ENCODE measurements around the gene PRRT4. TPM values are rescaled to one million over a fixed set of nuclear protein-coding genes. Genes with fewer than 3 reads are reported as not detected.

PRRT4 gene
- total RNA-seq, 1 experiment from 2014 or later: 0.24 TPM

DNA sequence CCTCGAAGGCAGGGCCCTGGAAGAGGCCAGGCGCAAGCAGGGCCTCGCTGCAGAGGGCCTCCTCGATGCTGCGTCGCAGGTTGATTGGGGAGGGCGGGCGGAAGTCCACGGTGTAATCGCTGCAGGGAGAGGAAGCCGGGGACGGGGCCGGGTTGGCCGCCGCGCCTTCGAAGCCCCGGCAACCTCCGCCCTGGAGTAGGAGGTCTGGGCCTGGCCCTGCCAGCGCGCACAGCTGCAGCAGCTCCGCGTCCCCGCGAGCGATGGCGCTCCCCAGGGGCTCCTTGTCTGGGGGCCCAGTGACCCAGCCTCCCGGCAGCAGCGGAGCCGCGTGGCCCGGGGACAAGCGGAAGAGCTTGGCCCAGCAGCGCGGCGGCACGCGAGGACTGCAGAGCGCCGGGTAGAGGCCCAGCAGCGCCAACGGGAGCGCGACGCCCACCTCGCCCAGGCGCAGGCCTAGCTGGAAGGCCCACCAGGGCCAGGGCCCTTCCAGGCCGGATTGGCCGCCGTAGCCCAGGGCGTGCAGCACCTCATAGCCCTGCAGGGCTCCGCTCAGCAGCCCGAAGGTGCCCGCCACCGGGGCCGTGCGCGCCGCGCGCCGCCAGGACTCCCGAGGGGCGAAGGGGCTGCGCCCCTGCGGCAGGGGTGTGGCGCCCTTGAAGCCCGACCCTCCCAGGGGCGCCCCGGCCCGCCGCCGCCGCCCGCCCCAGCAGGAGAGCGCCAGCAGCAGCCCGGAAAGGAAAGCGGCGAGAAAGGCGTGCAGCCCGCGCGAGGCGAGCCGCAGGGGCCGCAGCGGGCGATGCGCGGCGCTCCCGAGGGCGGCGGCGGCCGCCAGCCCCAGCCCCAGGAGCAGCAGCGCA is 10.0 kb downstream of the PRRT4 start:
- H3K36me3 Mint-ChIP-seq (ENCODE audit: insufficient read depth in 1 of 3, low read depth in 3 of 3): no peaks in the 10 kb centered on the region
- H3K23ac ChIP-seq (ENCODE audit: insufficient read length, low read depth, low read length): no peak overlapping the region
- no peaks in the 10 kb centered on the region for H3K9me3 Mint-ChIP-seq
- peaks cover 3% of the 10 kb centered on the region for H3K23me2 ChIP-seq (ENCODE audit: insufficient read length, low read depth, low read length, poor library complexity, severe bottlenecking)
- no peaks in the 10 kb centered on the region for H3K79me1 ChIP-seq (ENCODE audit: insufficient read depth, low read depth, low read length, poor library complexity, severe bottlenecking)
- no peak overlapping the region for H3K4ac ChIP-seq (ENCODE audit: low read depth, low read length)
- H4K8ac ChIP-seq (replicated peaks; ENCODE audit: insufficient read length, low read depth, low read length): no peak overlapping the region
- H3K4me1 ChIP-seq (ENCODE audit: insufficient read depth, low read length): no peaks in the 10 kb centered on the region
- TF ChIP-seq, protein P1, sequence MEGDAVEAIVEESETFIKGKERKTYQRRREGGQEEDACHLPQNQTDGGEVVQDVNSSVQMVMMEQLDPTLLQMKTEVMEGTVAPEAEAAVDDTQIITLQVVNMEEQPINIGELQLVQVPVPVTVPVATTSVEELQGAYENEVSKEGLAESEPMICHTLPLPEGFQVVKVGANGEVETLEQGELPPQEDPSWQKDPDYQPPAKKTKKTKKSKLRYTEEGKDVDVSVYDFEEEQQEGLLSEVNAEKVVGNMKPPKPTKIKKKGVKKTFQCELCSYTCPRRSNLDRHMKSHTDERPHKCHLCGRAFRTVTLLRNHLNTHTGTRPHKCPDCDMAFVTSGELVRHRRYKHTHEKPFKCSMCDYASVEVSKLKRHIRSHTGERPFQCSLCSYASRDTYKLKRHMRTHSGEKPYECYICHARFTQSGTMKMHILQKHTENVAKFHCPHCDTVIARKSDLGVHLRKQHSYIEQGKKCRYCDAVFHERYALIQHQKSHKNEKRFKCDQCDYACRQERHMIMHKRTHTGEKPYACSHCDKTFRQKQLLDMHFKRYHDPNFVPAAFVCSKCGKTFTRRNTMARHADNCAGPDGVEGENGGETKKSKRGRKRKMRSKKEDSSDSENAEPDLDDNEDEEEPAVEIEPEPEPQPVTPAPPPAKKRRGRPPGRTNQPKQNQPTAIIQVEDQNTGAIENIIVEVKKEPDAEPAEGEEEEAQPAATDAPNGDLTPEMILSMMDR (conservative IDR thresholded peaks at IDR 0.05): no peak
- 0 out of 2 replicates have a peak, but pooled peaks cover 1% of the 10 kb centered on the region for H3K79me2 ChIP-seq (ENCODE audit: insufficient read depth, low read length)
- H3K9ac ChIP-seq (ENCODE audit: extremely low read depth, insufficient read length, low read length): no peak overlapping the region
- H3K27me3 Mint-ChIP-seq (ENCODE audit: low read depth): peaks cover 84% of the 10 kb centered on the region
- H3K9me3 ChIP-seq (ENCODE audit: control insufficient read depth, low read depth, low read length): no peaks in the 10 kb centered on the region
- H2BK20ac ChIP-seq (ENCODE audit: low read depth, low read length, poor library complexity, severe bottlenecking): no peak overlapping the region
- no peak overlapping the region for H3K4me2 ChIP-seq (ENCODE audit: insufficient read depth, insufficient read length, low read length)
- no peak overlapping the region for H3K27ac Mint-ChIP-seq
- no peak overlapping the region for H4K5ac ChIP-seq (ENCODE audit: insufficient read length, low read depth, low read length)
- no peak overlapping the region for H3K4me3 Mint-ChIP-seq
- H2BK15ac ChIP-seq (ENCODE audit: low read depth, low read length): no peak overlapping the region
- H3K4me1 Mint-ChIP-seq: peaks cover 3 to 9% of the 10 kb centered on the region in 2 experiments; a peak in 3 of 4 replicates
- no peak overlapping the region for H3K56ac ChIP-seq (ENCODE audit: insufficient read length, low read depth, low read length)
- peaks cover 15% of the 10 kb centered on the region; the same call in 1 of the 2 replicates for H3K27me3 ChIP-seq (ENCODE audit: insufficient read depth, low read length)
- no CpG with 5 or more reads among the region's 97 CpGs for WGBS (ENCODE audit: extremely low coverage, insufficient read length, low lambda C conversion rate)
- no peak overlapping the region for H2BK120ac ChIP-seq (ENCODE audit: low read depth, low read length, poor library complexity, severe bottlenecking)
- H2BK5ac ChIP-seq (ENCODE audit: insufficient read length, low read length): no peak overlapping the region
- no peak overlapping the region for H4K91ac ChIP-seq (ENCODE audit: insufficient read length, low read depth, low read length)
- no peak overlapping the region for H2BK12ac ChIP-seq (ENCODE audit: insufficient read length, low read depth, low read length)
- H2AK5ac ChIP-seq (ENCODE audit: insufficient read length, low read length): no peak overlapping the region
- H4K20me1 ChIP-seq (ENCODE audit: control insufficient read depth, insufficient read depth, insufficient read length): no peaks in the 10 kb centered on the region
- no peak overlapping the region for H3T11ph ChIP-seq (ENCODE audit: low read length)
- peak overlapping the region; percentile 52; the same call in 1 of the 2 replicates for H3K14ac ChIP-seq (ENCODE audit: insufficient read depth, low read length)
- no peak overlapping the region for H3K18ac ChIP-seq (ENCODE audit: insufficient read length, low read depth, low read length)
- DNase-seq: peak; percentile 69
- no peak overlapping the region for H2AFZ ChIP-seq (ENCODE audit: low read length)
- no peak overlapping the region for H3K27ac ChIP-seq (ENCODE audit: insufficient read length, low read depth, low read length)

Measured in H9 (cell line).